ENCODE results near the gene PAX7. TPM values are rescaled to one million over a fixed set of nuclear protein-coding genes. Genes with fewer than 3 reads are reported as not detected.

The PAX7 gene
- total and polyA plus RNA-seq, 2 of the 4 experiments (the other 2 are of a cell fraction): not detected

GRCh38 chr1:18629659-18630510 lies 761 bp upstream of the PAX7 start:
- Histone ChIP-seq H3K14ac (replicated peaks; ENCODE audit: low read depth, low read length) (no peak overlapping the region), H3K9me3 (ENCODE audit: control insufficient read depth, insufficient read depth, low read length) (no peaks in the 10 kb centered on the region), H3K36me3 (ENCODE audit: control insufficient read depth, insufficient read depth, low read length) (no peaks in the 10 kb centered on the region), H3K23ac (ENCODE audit: low read depth, low read length) (no peak overlapping the region), H4K91ac (ENCODE audit: insufficient read depth, low read depth, low read length) (no peak overlapping the region), H4K20me1 (ENCODE audit: insufficient read depth, low read length) (no peaks in the 10 kb centered on the region), H3K4ac (ENCODE audit: low read depth, low read length) (no peak overlapping the region), H4K8ac (ENCODE audit: low read depth in 2 of 2, low read length in 2 of 2) (no peak overlapping the region), H2BK20ac (ENCODE audit: low read depth, low read length) (no peak overlapping the region), H3K27me3 (ENCODE audit: control insufficient read depth, insufficient read depth, low read length) (peaks cover 67% of the 10 kb centered on the region), H2BK120ac (ENCODE audit: low read depth, low read length) (no peak overlapping the region), H3K79me1 (ENCODE audit: low read depth in 1 of 2, low read length in 2 of 2) (no peaks in the 10 kb centered on the region), H2BK15ac (ENCODE audit: low read depth, low read length) (no peak overlapping the region), H2BK5ac (ENCODE audit: low read depth, low read length, poor library complexity, severe bottlenecking) (no peak overlapping the region), H3K27ac (ENCODE audit: insufficient read depth, low read length) (no peak overlapping the region), H3K4me3 (ENCODE audit: insufficient read depth, low read depth, low read length) (no peak overlapping the region), H3K9ac (ENCODE audit: low read depth, low read length) (no peak overlapping the region), H2AFZ (replicated peaks; ENCODE audit: low read length, poor library complexity) (no peak overlapping the region), H2AK5ac (ENCODE audit: low read depth, low read length) (no peak overlapping the region), H3K4me1 (ENCODE audit: control insufficient read depth, insufficient read depth, low read length) (no peaks in the 10 kb centered on the region), H3K9me1 (ENCODE audit: insufficient read depth, low read length) (no peaks in the 10 kb centered on the region), H2AK9ac (replicated peaks; ENCODE audit: low read depth, low read length, poor library complexity) (no peak overlapping the region), H3K18ac (ENCODE audit: low read depth, low read length) (no peak overlapping the region), H3K4me2 (ENCODE audit: low read depth, low read length) (no peak overlapping the region), H4K5ac (ENCODE audit: low read depth, low read length) (no peak overlapping the region), H3K56ac (ENCODE audit: extremely low read depth, insufficient read depth, low read length) (no peak overlapping the region)
- dilution Hi-C loops (cut with HindIII; ENCODE audit: low sequenced_read_pairs, unreplicated experiment) (no loop called here), in situ Hi-C loops (cut with MboI; ENCODE audit: low sequenced_read_pairs) (no loop called here), intact Hi-C loops (cut with micrococcal nuclease) (no loop called here)
- no peak for DNase-seq
- BruUV-seq (replicated peaks): no TSS peak
- no peak for TF ChIP-seq BHLHE40 (IDR thresholded peaks at IDR 0.05; ENCODE audit: low read depth, low read length)
- TF ChIP-seq FOS (IDR thresholded peaks at IDR 0.05; ENCODE audit: low read depth, low read length): no peak
- TF ChIP-seq MXI1 (IDR thresholded peaks at IDR 0.05; ENCODE audit: borderline replicate concordance, low read depth, low read length): no peak
- no peak for TF ChIP-seq RFX5 (IDR thresholded peaks at IDR 0.05; ENCODE audit: low read depth, low read length)
- no peak for TF ChIP-seq MAZ (IDR thresholded peaks at IDR 0.05; ENCODE audit: borderline replicate concordance, low read depth, low read length)
- TF ChIP-seq CHD1 (IDR thresholded peaks at IDR 0.05; ENCODE audit: low read depth, low read length): no peak
- TF ChIP-seq MAFK (IDR thresholded peaks at IDR 0.05; ENCODE audit: low read depth, low read length): no peak
- TF ChIP-seq POLR2A (IDR thresholded peaks at IDR 0.05; ENCODE audit: low read depth, low read length): no peak
- no peak for TF ChIP-seq NFE2L2 (IDR thresholded peaks at IDR 0.05; ENCODE audit: low read depth, low read length)
- no peak for TF ChIP-seq ELK1 (IDR thresholded peaks at IDR 0.05; ENCODE audit: borderline replicate concordance, low read depth, low read length)
- TF ChIP-seq RAD21 (IDR thresholded peaks at IDR 0.05; ENCODE audit: low read length): no peak
- ATAC-seq (ENCODE audit: low read depth): no peak
- 0% methylated on average over 9 of the region's 39 CpGs; no CpG with 5 or more reads in 1 of the 2 experiments for WGBS, 2 experiments (ENCODE audit: extremely low coverage in 2 of 2, insufficient read length in 1 of 2)
- CTCF ChIA-PET: no interaction called here
- POLR2A ChIA-PET (ENCODE audit: unreplicated experiment): no interaction called here

All from IMR-90 (cell line).